NCI-H748 (cell line): Measurements from ENCODE around the gene PPP2R2C.

Experiments
- DNase-seq: peaks from one replicate; lab custom pipeline; 2025; ENCODE audit not compliant: unreplicated experiment; lab: John Stamatoyannopoulos, UW

The PPP2R2C gene

GRCh38 chr4:6494431-6495295 is 22.2 kb upstream of the PPP2R2C start:
- no peak for DNase-seq

DNA sequence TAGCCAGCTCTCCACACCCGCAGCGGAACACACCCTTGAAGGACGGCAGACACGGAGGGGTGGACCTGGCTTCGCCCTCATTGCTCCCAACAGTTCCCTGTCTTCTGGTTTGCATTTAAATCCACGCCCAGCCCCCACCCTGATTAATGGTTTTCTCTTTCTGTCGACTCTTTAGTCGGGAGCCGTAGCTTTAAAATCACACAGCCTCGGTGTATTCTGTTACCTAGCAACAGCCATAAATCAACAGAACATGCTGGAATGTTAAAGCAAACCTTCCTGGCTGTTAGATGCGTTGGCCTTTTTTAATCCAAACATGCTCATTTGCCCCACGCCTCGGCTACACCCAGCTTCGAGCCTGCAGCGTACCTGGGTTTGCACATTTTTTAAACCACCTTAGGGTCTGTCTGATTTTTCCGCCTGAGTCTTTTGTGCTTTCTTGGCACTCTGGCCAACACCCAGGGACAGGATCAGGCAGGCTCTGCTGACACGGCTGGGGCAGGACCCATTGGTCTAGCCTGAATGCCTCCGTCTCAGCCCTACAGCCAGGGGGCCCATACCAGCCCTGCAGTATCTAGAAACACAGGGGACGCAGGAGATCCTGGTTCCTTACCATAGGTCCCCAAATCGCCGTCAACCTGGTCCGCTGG is 21.4 kb upstream of the PPP2R2C start:
- peak; percentile 64 for DNase-seq

DNA sequence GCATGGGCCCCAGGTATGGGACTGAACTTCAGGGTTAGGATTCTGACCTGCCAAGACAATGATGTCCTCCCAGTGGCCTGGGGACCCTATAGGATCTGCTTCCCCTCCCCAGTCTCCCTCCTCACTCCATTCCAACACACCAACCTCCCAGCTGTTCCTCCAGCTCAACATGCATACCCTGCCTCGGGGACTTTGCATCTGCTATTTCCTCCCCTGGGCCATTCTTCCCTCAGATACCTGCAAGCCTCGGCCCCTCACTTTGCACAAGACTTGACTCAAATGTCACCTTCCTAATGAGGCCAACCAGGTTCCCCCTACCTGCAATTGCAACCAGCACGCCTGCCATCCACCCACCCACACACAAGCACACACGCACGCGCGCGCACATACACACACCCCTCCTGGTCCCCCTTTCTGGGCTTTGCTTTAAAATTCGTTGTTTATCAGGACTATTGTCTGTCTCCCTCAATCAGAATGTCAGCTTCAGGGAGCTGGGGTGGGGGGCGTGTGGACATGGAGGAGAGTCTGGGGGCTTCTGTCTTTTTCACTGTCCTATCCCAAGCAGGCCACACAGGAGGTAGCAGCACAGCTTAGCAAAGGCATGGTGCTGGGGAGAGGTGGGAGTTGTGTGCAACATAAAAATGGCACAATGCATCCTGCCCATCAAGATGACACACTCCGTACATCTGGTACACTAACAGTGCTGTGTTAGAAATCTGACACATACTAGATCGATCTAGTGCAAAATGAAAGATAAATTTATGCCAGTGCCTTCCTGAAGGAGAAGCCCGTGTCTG is 20.6 kb upstream of the PPP2R2C start:
- no peak for DNase-seq

DNA sequence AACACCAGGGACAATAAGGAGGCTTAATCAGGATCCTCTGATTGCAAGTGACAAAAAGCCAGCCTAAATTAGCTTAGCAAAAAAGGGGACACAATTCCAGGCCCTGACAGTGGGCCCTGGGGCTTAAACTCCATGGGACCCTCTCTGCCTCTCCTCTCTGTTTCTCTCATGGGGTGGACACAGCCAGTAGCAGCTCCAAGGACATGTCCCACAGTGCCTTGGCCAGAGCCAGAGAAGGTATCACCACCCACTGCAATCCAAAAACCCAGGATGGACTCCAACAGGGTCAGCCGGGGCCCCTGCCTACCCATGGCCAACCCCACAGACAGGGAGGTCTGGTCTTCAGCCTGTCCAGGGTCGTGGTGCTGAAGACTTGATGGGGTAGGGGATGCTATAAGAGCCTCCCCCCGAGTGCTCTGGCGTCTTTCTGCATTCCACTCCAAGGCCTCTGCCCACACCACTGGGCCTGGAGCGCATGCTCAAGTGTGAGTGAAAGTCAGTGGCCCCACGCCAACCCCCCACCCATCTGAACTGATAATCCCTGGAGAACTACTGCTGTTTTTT is 19.7 kb upstream of the PPP2R2C start:
- no peak for DNase-seq

DNA sequence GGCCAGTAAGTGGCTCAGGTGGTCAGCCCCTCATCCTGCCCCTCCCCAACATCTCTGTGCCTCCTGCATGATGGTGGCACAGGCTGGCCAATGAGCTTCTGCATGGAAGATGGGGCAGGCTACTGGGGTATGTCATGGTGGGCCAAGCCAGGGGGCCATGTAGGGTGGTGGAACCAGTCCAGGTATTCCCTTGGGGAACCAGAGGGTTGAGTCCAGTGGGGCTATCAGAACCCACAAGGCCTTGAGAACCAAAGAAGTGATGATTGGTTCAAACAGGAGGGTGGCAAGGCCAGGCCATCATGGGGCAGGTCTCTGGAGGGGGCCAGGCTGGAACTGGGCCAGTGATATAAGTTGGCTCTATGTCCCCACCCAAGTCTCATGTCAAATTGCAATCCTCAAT is 18.8 kb upstream of the PPP2R2C start:
- no peak for DNase-seq

DNA sequence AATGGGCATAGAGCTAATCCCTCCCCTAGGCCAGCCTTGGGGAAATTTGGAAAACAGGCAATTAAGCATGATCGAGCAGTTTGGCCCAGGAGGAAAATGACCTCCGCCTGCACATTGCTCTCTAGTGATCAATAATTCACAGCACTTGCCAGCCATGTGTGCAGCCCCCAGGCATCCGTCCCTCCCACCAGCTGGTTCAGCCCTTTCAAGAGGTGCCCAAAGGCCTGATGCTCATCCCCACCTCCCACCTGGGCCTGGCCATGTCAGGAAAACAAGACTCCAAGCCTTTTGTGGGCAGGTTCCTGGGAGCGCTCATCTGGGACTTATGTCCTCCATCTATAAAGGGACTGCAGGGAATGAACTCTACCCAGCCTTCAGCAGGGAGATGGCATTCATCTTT is 17.5 kb upstream of the PPP2R2C start:
- DNase-seq: no peak

- no peak for DNase-seq
Observed at GRCh38 chr4:6487466-6487865, 15.1 kb upstream of the PPP2R2C start.

GRCh38 chr4:6480534-6481088 is 8.2 kb upstream of the PPP2R2C start:
- no peak for DNase-seq

GRCh38 chr4:6478546-6479220 is 6.3 kb upstream of the PPP2R2C start:
- no peak for DNase-seq

- DNase-seq: no peak
Observed at GRCh38 chr4:6476893-6477292, 4.5 kb upstream of the PPP2R2C start.

DNA sequence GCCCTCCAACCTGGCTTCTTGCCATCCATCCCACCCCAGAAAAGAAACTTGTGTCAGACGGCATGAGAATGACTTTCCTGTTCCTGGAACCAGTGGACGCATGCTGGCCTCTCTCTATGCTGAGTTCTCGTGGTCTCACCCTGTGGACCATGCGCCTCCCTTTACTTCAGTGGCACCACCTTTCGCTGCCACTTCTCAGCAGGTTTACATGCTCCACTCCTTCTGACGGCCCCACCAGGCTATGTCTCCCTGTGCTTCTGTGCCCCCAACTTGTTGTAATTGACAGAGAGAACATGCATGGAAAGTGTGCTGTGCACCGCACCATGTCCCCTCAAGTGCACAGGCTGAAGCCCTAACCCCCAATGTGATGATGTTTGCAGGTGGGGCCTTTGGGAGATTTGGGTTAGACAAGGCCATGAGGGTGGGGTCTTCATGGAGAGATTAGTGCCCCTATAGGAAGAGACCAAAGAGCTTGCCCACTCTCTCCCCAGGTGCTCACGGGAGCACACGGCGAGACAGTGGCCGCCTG is 3.1 kb upstream of the PPP2R2C start:
- DNase-seq: no peak

GRCh38 chr4:6474705-6475457 is 2.5 kb upstream of the PPP2R2C start:
- no peak for DNase-seq

DNA sequence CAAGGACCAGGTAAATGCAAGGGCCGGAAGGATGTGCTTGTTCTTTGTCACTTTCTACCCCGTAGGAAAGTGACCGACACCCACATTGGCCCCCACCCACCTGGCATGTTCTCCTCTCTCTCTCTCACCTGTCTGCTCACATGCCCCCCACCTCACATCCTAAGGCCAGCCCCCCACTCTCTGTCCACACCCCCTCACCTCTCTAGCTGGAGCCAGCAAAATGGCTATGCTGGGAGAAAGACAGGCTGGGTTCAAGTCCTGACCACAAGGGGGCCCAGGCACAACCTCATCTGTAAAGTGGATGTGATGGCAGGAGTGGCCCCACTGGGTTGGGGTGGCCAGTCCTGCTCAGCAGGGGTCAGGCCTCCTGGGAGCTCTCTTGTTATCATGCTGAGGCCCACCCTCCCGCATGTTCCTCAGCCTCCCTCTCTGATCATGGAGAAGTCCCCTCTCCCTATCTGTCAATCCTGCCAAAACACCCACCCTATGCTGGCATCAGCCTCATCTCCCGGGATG is 1.7 kb upstream of the PPP2R2C start:
- peak; percentile 3 for DNase-seq

- DNase-seq: no peak
Observed at GRCh38 chr4:6473264-6474052, 1.0 kb upstream of the PPP2R2C start.

DNA sequence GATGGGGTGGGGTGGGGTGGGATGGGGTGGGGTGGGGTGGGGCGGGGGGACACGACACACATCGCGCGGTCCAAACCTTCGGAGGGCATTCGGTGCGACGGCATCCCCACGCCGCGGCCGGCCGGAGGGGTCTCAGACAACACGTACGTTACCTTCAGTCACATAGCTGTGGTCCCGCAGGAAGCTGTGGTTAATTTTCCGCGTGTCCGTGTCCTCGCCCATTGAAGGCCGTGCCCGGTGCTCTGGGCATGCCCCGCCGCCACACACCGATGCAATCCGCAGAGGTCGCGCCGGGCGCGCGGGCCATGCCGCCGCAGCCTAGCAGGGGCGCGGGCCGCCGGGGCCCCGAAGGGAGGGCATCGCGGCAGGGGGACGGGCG is 417 bp downstream of the PPP2R2C start:
- peak; percentile 21 for DNase-seq

DNA sequence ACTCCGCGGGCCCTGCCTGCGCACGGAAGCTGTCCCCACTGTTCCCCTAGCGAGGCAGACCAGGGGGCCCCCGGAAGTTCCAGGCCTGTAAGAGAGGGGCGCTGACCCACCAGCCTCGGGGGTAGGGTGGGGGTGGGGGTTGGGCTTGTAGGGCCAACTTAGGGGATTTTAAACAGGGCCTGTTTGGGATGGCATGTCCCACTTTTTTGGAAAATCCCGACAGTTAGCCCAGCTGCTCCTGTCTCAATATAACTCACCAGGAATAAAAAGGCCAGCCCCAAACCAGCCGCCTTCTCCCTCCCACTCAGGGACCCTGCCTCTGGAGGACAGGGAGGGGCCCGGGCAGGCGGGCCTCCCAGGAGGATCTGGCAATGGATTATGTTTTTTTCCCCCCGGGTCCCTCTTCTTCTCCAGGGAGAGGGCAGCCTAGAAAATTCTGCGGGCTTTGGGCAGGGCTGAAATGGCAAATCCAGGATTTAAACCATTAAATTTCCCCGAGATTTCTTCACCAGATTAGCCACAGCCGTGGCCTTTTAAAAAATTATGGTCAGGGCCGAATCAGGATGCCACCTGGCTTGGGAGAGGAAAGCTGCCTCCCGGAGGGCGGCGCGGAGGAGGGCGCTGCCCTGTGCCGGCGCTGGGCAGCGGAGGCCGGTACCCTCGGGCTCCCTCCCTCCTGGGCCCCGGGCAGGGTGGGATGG is 957 bp downstream of the PPP2R2C start:
- peak; percentile 23 for DNase-seq

DNA sequence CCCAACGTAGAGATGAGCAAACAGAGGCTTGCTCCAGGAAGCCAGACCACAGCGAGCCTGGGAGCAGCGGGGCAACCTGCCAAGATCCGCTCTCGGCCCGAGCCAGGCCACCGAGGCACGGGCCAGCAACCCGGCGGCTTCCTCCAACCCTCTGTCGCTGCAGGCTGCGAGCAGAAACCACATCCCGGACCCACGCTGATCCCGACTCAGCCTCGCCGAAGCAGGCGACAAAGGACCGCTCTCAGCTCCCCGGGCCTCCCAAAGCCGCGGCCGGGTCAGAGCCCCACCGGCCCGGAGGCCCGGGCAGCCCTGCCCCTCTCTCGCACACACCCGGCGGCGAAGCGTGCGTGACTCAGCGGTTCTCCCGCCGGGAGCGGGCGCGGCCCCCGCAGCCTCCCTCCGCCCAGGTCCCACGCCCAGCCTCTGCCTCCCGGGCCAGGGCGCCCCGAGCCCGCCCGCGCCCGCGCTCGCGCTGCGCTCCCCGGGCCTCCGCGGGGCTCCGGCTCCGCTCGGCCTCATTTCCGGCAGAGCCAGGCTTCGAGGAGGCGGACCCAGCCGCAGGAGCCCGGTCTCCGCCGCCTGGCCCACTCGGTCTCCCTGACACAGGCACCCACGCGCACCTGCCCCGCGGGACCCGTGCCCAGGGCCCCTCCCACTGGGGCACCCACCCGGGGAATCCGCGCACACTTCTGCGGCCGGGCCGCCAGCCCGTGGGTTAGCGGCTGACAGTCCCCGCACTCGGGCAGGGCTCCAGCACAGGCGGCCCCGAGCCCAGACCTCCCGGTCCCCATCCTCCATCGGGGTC is 1.7 kb downstream of the PPP2R2C start:
- peak; percentile 49 for DNase-seq
